C4-2B (cell line): ENCODE results near the gene RNF207.

ENCODE experiments used
- H3K27ac ChIP-seq: fragments of 450-650 bp; 2 replicates; pipeline ENCODE4 v1.5.1; 2017
- ZFX ChIP-seq: fragments of 450-650 bp; IDR thresholded peaks from 2 replicates; pipeline ENCODE4 v1.6.1; 2017
- TF ChIP-seq, protein P1 (sequence below): fragments of 450-650 bp; conservative IDR thresholded peaks from 2 replicates; pipeline ENCODE4 v1.5.1; 2017; ENCODE audit warnings: mild to moderate bottlenecking

The RNF207 gene

DNA sequence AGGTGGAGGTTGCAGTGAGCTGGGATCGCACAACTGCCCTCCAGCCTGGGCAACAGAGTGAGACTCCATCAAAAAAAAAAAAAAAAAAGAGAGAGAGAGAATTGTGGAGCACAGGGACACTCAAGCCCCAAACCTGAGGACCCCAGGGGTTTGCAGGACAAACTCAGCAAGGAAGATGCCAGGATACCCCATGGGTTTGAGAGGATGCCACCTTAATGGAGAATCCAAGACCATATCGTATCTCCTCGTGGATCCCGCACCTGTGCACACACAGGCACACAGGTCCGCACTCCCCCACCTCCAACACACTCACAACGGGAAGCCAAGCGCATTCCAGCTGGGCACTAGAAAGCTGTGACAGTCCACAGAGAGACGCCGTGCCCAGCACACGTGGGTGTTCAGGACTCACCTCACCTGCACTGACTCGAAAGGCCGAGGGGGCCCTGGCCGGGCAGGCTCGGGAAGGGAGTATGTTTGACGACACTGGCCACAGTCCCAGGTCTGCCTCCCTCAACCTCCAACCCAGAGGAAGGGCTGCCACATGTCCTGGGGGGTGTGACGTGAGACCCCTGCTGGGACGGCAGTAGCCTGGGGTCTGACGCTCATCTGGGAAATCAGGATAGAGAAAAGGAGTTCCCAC is 36.9 kb upstream of the RNF207 start:
- TF ChIP-seq, protein P1, sequence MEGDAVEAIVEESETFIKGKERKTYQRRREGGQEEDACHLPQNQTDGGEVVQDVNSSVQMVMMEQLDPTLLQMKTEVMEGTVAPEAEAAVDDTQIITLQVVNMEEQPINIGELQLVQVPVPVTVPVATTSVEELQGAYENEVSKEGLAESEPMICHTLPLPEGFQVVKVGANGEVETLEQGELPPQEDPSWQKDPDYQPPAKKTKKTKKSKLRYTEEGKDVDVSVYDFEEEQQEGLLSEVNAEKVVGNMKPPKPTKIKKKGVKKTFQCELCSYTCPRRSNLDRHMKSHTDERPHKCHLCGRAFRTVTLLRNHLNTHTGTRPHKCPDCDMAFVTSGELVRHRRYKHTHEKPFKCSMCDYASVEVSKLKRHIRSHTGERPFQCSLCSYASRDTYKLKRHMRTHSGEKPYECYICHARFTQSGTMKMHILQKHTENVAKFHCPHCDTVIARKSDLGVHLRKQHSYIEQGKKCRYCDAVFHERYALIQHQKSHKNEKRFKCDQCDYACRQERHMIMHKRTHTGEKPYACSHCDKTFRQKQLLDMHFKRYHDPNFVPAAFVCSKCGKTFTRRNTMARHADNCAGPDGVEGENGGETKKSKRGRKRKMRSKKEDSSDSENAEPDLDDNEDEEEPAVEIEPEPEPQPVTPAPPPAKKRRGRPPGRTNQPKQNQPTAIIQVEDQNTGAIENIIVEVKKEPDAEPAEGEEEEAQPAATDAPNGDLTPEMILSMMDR, result no peak
- TF ChIP-seq ZFX, result no peak
- H3K27ac ChIP-seq, result no peak overlapping the region

DNA sequence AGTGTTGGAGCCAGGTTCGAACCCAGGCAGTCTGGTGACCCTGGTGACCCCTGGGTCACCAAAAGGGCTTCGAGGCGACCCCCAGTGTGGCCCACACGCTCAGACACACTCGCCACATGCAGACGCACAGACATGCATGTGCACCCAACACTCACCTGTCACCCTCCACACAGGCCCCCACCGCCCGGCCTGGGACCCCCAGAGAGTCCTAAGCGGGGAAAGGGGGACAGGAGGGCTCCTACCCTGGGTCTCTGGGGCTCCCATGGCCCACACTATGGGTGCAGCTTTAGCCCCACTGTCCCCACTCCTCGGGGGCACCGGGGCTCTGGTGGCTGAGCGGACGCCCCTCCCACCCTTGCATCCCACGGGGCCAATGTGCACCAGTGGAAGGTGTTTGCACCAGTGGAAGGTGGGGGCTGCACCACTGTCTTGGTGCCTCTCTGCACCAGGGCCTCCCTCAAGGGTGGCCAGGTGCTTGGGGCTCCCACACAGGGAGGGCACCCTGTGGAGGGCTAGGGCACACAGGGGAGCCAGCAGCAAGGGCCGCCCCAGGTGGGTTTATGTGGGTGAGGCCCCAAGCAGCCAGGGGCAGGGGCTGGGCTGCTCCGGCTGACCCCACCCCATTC is 35.7 kb upstream of the RNF207 start:
- H3K27ac ChIP-seq, result no peak overlapping the region
- no peak for TF ChIP-seq ZFX

DNA sequence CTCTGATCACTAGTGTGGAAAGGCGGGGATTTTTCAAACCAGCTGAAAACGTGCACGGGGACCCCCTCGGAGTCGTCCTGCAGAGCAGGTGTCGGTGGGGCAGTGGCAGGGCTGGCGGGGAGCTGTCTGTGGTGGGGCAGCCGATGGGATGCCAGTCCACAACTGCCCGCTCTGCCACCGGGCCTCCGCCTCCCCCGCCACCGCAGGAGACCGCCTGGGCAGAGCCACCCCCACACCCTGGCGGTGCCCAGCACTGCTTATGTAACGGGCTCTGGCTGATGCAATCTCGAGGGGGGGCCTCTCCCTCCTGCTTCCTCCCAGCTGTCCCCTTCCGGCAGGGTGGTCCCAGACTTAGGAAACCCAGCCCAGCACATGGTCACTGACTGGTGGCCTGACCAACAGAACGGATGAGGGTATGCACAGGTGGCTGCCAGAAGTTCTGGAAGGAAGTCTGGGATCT is 35.1 kb upstream of the RNF207 start:
- no peak overlapping the region for H3K27ac ChIP-seq
- TF ChIP-seq ZFX, result no peak
- TF ChIP-seq, protein P1, result no peak

DNA sequence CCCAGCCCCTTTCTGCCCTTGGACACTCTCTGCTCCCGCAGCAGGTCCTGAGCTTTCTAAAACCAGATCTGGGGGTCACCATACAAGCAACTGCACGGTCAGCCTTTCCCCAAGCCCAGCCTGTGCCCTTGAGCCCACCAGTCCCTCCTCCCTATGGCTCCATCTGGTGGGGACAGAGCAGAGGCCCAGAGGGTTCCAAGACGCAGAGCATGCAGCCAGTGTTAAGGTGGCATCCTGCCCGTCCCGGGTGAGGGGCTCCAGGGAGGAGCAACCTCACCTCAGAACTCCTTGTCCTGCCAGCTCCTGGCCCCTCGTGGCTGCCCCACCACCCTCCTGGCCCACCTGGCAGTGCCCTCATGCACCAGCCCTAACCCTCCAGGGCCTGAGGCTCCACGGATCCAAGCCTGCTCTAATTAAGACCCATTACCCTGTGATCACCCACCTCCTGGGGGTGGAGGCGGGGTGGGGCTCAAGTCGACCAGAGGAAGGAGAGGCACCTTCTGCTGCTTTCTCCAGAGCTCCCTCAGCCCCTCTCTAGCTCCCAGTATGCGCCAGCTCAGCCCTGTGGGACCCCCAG is 34.3 kb upstream of the RNF207 start:
- TF ChIP-seq, protein P1, result no peak; the same call in 1 of the 2 replicates
- no peak for TF ChIP-seq ZFX
- no peak overlapping the region for H3K27ac ChIP-seq

DNA sequence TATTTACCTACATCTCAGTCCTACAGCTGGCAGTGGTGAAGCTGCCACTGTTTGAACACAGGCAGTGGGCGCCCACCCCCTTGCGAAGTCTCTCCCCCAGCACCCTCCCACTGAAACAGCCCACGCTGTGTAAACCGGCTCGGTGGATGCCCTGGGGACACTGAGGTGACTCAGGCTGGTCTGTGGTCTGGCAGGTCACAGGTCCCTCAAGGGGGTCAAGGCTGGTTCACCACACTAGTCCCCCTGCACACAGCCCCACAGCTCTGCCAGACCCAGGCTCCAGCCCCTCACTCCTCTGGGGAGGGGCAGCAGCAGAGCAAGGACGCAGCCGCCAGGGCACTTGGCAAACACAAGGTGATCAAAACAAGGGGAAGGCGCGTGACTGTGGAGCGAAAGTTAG is 33.4 kb upstream of the RNF207 start:
- TF ChIP-seq, protein P1, result no peak
- TF ChIP-seq ZFX, result no peak
- no peak overlapping the region for H3K27ac ChIP-seq

DNA sequence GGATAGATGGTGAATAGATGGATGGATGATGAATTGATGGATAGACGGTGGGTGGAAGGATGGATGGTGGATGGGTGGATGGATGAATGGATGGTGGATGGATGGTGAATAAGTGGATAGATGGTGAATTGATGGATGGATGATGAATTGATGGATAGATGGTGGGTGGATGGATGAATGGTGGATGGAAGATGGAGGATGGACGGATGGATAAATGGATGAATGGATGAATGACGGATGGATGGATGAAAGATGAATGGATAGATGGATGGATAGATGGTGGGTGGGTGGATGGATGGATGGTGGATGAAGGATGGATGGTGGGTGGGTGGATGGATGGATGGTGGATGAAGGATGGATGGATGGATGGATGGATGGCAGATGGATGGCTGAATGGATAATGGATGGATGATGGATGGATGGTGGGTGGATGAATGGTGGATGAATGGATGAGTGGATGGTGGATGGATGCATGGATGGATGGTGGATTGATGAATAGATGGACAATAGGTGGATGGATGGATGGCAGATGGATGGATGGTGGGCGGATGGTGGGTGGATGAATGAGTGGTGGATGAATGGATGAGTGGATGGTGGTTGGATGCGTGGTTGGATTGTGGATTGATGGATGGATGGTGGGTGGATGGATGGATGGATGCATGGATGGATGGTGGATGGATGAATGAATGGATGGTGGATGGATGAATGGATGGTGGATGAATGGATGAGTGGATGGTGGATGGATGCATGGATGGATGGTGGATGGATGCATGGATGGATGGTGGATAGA is 31.1 kb upstream of the RNF207 start:
- TF ChIP-seq, protein P1, result no peak
- TF ChIP-seq ZFX, result no peak
- H3K27ac ChIP-seq, result no peak overlapping the region

DNA sequence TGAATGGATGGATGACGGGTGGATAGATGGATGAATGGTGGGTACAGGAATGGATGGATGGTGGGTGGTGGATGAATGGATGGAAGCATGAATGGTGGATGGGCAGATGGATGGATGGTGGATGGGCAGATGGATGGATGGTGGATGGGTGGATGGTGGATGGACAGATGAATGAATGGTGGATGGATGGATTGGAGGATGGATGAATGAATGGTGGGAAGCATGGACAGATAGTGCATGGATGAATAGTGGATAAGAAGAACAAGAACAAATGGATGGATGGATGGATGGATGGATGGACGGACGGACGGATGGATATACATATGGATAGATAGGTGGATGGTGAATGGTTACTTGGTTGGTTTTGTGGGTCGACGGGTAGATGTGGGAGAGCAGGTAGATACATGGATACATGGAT is 30.5 kb upstream of the RNF207 start:
- H3K27ac ChIP-seq, result no peak overlapping the region
- no peak for TF ChIP-seq ZFX
- TF ChIP-seq, protein P1, result no peak
